DOHH2 (cell line): ENCODE data around the gene CD79A.

Experiments used
- CTCF ChIP-seq: fragments of 200-600 bp; sonication (generic); IDR thresholded peaks from one replicate; pipeline ENCODE4 v1.5.1; 2014; ENCODE audit warnings: antibody characterized with exemption, mild to moderate bottlenecking, low read depth, low read length; ENCODE audit not compliant: poor library complexity, severe bottlenecking
- EZH2phosphoT487 ChIP-seq: fragments of 200-600 bp; sonication (generic); IDR thresholded peaks from 2 replicates; pipeline ENCODE4 v1.6.1; 2017; ENCODE audit warnings: borderline replicate concordance, mild to moderate bottlenecking, antibody characterized with exemption, low read length, moderate library complexity, mixed read lengths

GRCh38 chr19:41921577-41922576, 44.8 kb downstream of the CD79A start:
- TF ChIP-seq CTCF (no peak), EZH2phosphoT487 (no peak)
